Heart right ventricle (tissue), 16 donors: Measurements from ENCODE around the gene CYSRT1. TPM values are rescaled to one million over a fixed set of nuclear protein-coding genes. Genes with fewer than 3 reads are reported as not detected.

Source experiments
- ATAC-seq, 8 donors: fragments of 200-7000 bp; cut with Tn5 transposase; one replicate each; pipeline ENCODE4 v1.9.1; 2020; ENCODE audit warnings: mild to moderate bottlenecking in 8 of 8, moderate library complexity in 8 of 8, moderate number of reproducible peaks in 1 of 8
- DNase-seq, 2 donors: peaks; one replicate each; pipeline ENCODE4 v3.0.0-alpha.2; 2020
- H3K27ac ChIP-seq, 10 donors: fragments of 200-600 bp; sonication (generic) in 2 of 10; one replicate each; pipeline versions ENCODE4 v1.5.0 to v1.8.0; 2020 to 2022; ENCODE audit warnings: mild to moderate bottlenecking in 3 of 10
- H3K27me3 ChIP-seq, 7 donors: fragments of 200-600 bp; one replicate each; pipeline ENCODE4 v1.8.0; 2021 to 2022; ENCODE audit warnings: mild to moderate bottlenecking in 2 of 7
- H3K36me3 ChIP-seq, 9 donors: fragments of 200-600 bp; sonication (generic) in 1 of 9; one replicate each; pipeline versions ENCODE4 v1.5.0 to v1.8.0; 2020 to 2022; ENCODE audit warnings: mild to moderate bottlenecking in 2 of 9
- H3K4me1 ChIP-seq, 9 donors: fragments of 200-600 bp; sonication (generic) in 1 of 9; one replicate each; pipeline versions ENCODE4 v1.5.0 to v1.8.0; 2020 to 2022; ENCODE audit warnings: mild to moderate bottlenecking in 4 of 9
- H3K4me3 ChIP-seq, 10 donors: fragments of 200-600 bp; sonication (generic) in 2 of 10; one replicate each; pipeline versions ENCODE4 v1.5.0 to v1.8.0; 2020 to 2022; ENCODE audit warnings: mild to moderate bottlenecking in 7 of 10, moderate library complexity in 2 of 10
- H3K9me3 ChIP-seq, 11 donors: fragments of 200-600 bp in 10 of 11; sonication (generic) in 2 of 11; one replicate each; pipeline versions ENCODE4 v1.5.0 to v1.8.0; 2013 to 2022; ENCODE audit warnings: mild to moderate bottlenecking in 2 of 11, control low read depth in 1 of 11, moderate library complexity in 1 of 11
- CTCF ChIP-seq, 9 donors: fragments of 200-600 bp; sonication (generic) in 2 of 9; IDR thresholded peaks; one replicate each; pipeline versions ENCODE4 v1.5.0 to v1.8.0; 2021 to 2022; ENCODE audit warnings: antibody characterized with exemption in 9 of 9, mild to moderate bottlenecking in 5 of 9, moderate library complexity in 1 of 9
- WGBS, 2 donors: extraction: QIAGEN DNeasy Blood & Tissue Kit; methylation state at CpG; one replicate each; pipeline ENCODE4 v1.1.7; 2013; ENCODE audit warnings: inconsistent platforms in 1 of 2; 5-methylcytosine and 5-hydroxymethylcytosine counted together
- intact Hi-C, 10 donors: fragments of 100-400 bp; cut with DNase I; formaldehyde crosslinking; loops; one replicate each; pipeline versions ENCODE4 v1.11.1 to v1.14.2; 2022
- polyA plus RNA-seq, 2 donors: library from polyadenylated mRNA; stranded (reverse); fragments of 200-250 nt; gene quantifications; one replicate each; pipeline ENCODE4 v1.2.3, GENCODE V29; 2013
- total RNA-seq, 10 donors: library from RNA; stranded (reverse); fragmentation: NEBNext Ultra II Directional in 3 of 10; extraction: Animal tissue kit (Norgen Biotek cat#: 25700) in 3 of 10; gene quantifications; one replicate each; pipeline versions ENCODE4 v1.2.1 to v1.2.4, GENCODE V29; 2021 to 2023
- donor health status: Arrhythmogenic right ventricular cardiomyopathy.
- donor health status: ischemic (EF 13 %, LVEDD 7.1; RV severe dilation, severe dysfunction).
- donor health status: healthy with polysubstance abuse.
- donor health status: DM: no; HTN: yes; CAD: no.
- donor health status: DM: no; HTN: no; CAD: no.
- donor health status: ischemic (EF 25% LVEDD 6.9; RV normal size, moderate dysfunction).
- donor health status: ischemic (EF 25% LVEDD 5.7; RV mildly dilated, moderate dysfunction).
- donor health status: healthy.
- donor health status: DM: yes; HTN: yes; CAD: no.
- donor health status: Ischemic cardiomyopathy.
- donor health status: ischemic (EF 35%, LVEDD 5.7; RV mildly dilated, moderate dysfunction).
- donor health status: nonischemic (EF 11% LVEDD 7.7; RV severe dilation, severe dysfunction).
- donor health status: DM: yes; HTN: yes; CAD: no.
- donor health status: PGD.
- donor health status: ischemic (EF 29% LVEDD 5.4; RV normal size, mild dysfunction).
- donor health status: nonischemic (EF 23%, LVEDD 6.1; RV moderate dilation, normal function).

Gene CYSRT1
- total and polyA plus RNA-seq, 12 donors: 0.19 to 0.71 (median 0.37) TPM; not detected in 4

- Histone ChIP-seq H3K4me1 (peaks cover 22 to 41% (median 34%) of the 10 kb centered on the region in 9 donors), H3K27me3 (no peaks in the 10 kb centered on the region), H3K4me3 (no peak overlapping the region), H3K36me3 (peaks cover 4 to 73% (median 44%) of the 10 kb centered on the region in 9 donors), H3K9me3 (no peaks in the 10 kb centered on the region), H3K27ac (no peak overlapping the region)
- DNase-seq (no peak), ATAC-seq (no peak)
- WGBS, 2 donors: 92 to 94% methylated on average over 48 of the region's 48 CpGs
- no peak for TF ChIP-seq CTCF (IDR thresholded peaks at IDR 0.05)
- intact Hi-C loops: loop anchor here in 5 of 10 donors (5.0 to 10.0 kb wide), 3 partner anchors 37 to 50 kb away; partner anchors contain the start of genes GRIN1 (in 2 of the 5), RNF208 (in 2 of the 5), CYSRT1 (in 1 of the 5) and RNF224 (in 1 of the 5)
These were observed 39.9 kb upstream of the CYSRT1 start for GRCh38 chr9:137184881-137185660.

GRCh38 chr9:137185921-137186320 lies 39.1 kb upstream of the CYSRT1 start:
- no peak for TF ChIP-seq CTCF (IDR thresholded peaks at IDR 0.05)
- Histone ChIP-seq H3K4me1 (peaks cover 27 to 50% (median 42%) of the 10 kb centered on the region in 9 donors), H3K27ac (no peak overlapping the region), H3K36me3 (peaks cover 0 to 73% (median 44%) of the 10 kb centered on the region in 9 donors), H3K4me3 (no peak overlapping the region), H3K27me3 (no peaks in the 10 kb centered on the region), H3K9me3 (no peaks in the 10 kb centered on the region)
- WGBS, 2 donors: 93 to 95% methylated on average over 19 of the region's 19 CpGs
- ATAC-seq: no peak
- intact Hi-C loops: loop anchor here in 5 of 10 donors (5.0 to 10.0 kb wide), 3 partner anchors 36 to 51 kb away; partner anchors contain the start of genes GRIN1 (in 2 of the 5), RNF208 (in 2 of the 5), CYSRT1 (in 1 of the 5) and RNF224 (in 1 of the 5)
- DNase-seq: no peak

GRCh38 chr9:137186385-137186784 lies 38.6 kb upstream of the CYSRT1 start:
- Histone ChIP-seq H3K36me3 (peaks cover 0 to 73% (median 43%) of the 10 kb centered on the region in 9 donors), H3K27ac (no peak overlapping the region), H3K27me3 (no peaks in the 10 kb centered on the region), H3K9me3 (no peaks in the 10 kb centered on the region), H3K4me1 (peaks cover 28 to 54% (median 44%) of the 10 kb centered on the region in 9 donors), H3K4me3 (peak overlapping the region in 2 of 10 donors; percentile 98)
- no peak for ATAC-seq
- intact Hi-C loops: loop anchor here in 5 of 10 donors (5.0 to 10.0 kb wide), 3 partner anchors 36 to 52 kb away; partner anchors contain the start of genes GRIN1 (in 2 of the 5), RNF208 (in 2 of the 5), CYSRT1 (in 1 of the 5) and RNF224 (in 1 of the 5)
- DNase-seq: no peak
- 72 to 80% methylated on average over 6 of the region's 6 CpGs for WGBS, 2 donors
- TF ChIP-seq CTCF (IDR thresholded peaks at IDR 0.05): no peak

GRCh38 chr9:137187386-137187785 lies 37.6 kb upstream of the CYSRT1 start:
- Histone ChIP-seq H3K4me3 (peak overlapping the region; percentile 75 to 99 (median 98)), H3K27ac (no peak overlapping the region), H3K36me3 (peaks cover 0 to 72% (median 39%) of the 10 kb centered on the region in 9 donors), H3K27me3 (no peaks in the 10 kb centered on the region), H3K4me1 (peaks cover 28 to 60% (median 45%) of the 10 kb centered on the region in 9 donors), H3K9me3 (no peaks in the 10 kb centered on the region)
- TF ChIP-seq CTCF (IDR thresholded peaks at IDR 0.05): no peak
- DNase-seq (no peak), ATAC-seq (no peak)
- 84% methylated on average over 15 of the region's 15 CpGs for WGBS, 2 donors
- intact Hi-C loops: loop anchor here in 5 of 10 donors (5.0 to 10.0 kb wide), 3 partner anchors 35 to 53 kb away; partner anchors contain the start of genes GRIN1 (in 2 of the 5), RNF208 (in 2 of the 5), CYSRT1 (in 1 of the 5) and RNF224 (in 1 of the 5)
